Measurements from ENCODE around the gene PRKCD.

Gene PRKCD

DNA sequence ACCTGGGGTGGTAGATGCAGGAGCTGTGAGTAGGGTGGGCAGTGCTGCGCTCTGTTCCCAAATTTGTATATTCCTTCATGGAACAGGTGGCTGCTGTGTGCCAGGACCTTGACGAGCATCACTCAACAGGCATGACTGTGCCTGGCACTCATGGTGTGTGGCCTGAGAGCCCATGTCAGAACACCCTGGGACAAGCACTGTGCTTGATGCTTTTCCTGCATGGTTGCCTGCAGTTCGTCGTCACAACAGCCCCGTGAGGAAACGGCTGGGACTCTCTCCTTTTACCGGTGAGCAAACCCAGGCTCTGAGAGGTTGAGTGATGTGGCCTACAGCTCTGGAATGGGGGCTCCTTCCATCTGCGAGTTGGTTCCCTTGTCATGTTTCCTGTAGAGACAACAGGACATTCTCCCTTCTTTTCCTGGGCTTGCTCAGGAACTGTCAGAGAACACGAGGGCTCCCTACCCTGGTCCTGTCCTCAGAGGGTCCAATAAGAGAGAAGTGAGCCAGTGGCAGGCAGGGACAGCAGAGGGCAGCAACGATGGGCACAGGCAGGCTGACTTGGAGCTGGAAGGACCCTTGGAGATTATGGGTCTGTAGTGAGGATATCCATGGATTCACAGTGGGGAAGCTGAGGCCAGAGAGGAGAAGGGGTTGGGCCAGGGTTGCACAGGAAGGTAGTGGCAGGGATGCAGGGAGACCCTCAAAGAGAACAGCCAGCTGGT, 37.4 kb downstream of the PRKCD start:
- H3K4me3 ChIP-seq (ENCODE audit: low read length), result no peak overlapping the region
- DNase-seq (ENCODE audit: low read depth), result no peak
- TF ChIP-seq, protein P1, sequence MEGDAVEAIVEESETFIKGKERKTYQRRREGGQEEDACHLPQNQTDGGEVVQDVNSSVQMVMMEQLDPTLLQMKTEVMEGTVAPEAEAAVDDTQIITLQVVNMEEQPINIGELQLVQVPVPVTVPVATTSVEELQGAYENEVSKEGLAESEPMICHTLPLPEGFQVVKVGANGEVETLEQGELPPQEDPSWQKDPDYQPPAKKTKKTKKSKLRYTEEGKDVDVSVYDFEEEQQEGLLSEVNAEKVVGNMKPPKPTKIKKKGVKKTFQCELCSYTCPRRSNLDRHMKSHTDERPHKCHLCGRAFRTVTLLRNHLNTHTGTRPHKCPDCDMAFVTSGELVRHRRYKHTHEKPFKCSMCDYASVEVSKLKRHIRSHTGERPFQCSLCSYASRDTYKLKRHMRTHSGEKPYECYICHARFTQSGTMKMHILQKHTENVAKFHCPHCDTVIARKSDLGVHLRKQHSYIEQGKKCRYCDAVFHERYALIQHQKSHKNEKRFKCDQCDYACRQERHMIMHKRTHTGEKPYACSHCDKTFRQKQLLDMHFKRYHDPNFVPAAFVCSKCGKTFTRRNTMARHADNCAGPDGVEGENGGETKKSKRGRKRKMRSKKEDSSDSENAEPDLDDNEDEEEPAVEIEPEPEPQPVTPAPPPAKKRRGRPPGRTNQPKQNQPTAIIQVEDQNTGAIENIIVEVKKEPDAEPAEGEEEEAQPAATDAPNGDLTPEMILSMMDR (conservative IDR thresholded peaks at IDR 0.05; ENCODE audit: low read length), result no peak

DNA sequence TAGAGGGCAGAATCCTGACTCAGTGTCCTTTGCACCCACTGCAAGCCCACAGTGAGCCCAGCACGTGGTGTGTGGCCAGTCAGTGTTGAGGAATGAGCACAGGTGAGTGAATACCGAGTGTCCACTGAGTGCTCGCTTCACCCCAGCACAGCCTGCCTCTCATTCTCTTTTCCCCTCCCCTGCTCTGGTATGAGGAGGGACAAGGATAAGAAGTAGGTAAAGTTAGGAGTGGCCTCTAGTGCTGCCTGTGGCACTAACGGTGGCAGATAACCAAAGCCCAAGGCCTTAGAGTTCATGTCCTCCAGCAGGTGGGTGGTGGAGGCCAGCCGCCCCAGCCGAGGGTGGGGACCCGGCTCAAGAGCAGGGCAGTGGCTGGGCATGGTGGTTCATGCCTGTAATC, 38.0 kb downstream of the PRKCD start:
- H3K4me3 ChIP-seq (ENCODE audit: low read length), result no peak overlapping the region
- no peak for DNase-seq (ENCODE audit: low read depth)
- TF ChIP-seq, protein P1 (conservative IDR thresholded peaks at IDR 0.05; ENCODE audit: low read length), result no peak

DNA sequence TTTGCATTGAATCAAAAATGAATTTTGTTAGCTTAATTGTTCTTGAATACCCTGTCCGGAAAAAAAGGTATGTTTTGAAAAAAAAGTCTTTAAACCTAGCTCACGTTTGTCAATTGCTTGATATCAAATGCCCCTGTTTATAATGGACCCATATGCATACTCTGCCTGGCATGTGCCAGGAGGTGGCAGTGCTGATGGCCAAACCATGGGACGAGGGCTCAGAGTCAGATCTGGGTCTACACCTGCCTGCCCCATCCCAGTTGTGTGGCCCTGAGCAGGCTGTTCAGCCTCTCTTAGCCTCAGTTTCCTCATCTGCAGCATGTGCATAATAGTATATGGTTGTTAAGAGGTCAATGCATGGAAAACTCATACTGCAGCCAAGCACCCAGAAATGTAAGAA, 38.8 kb downstream of the PRKCD start:
- no peak for DNase-seq (ENCODE audit: low read depth)
- no peak overlapping the region for H3K4me3 ChIP-seq (ENCODE audit: low read length)
- TF ChIP-seq, protein P1 (conservative IDR thresholded peaks at IDR 0.05; ENCODE audit: low read length), result 0 out of 2 replicates have a peak, but pooled peaks have one; percentile 8

DNA sequence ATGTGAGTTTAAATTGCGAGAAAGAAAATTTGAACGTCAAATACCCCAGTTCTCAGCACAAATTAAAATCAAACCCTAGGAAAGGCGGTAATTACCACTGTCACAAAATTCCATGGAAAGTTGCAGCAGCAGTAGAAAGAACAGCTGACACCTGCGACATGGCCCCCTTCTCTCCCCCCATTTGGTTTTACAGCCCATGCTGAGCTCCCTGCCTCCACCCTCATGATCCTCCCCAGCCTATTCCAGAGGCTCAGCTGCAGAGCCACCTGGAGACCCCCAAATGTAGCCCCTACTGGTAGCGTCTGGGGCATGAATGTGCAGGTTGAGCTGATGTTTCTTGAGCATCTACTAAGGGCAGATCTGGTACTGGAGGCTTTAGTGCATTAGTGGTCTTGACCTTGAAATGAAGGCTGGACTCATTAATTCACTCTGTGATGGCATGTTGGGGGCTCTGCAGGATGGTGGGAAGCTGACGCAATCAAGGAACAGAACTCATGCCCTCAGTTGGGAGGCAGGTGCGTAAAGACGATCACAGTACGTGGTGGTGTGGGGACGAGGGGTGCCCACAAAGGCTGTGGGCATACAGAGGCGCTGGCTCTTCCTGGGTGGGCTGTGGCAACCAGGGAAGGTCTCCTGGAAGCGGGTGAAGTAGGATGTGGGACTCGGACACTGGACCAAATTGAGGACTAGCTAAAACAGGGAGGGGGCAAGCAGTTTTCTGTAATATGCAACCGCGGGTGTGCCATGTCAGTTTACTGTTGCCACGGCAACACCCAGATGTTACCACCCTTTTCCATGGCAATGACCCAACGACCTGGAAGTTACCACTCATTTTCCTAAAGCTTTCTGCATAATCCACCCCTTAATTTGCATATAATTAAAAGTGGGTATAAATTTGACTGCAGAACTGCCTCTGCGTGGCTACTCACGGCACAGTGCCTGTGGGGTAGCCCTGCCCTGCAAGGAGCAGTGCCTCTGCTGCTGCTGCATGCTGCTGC, 39.8 kb downstream of the PRKCD start:
- TF ChIP-seq, protein P1 (conservative IDR thresholded peaks at IDR 0.05; ENCODE audit: low read length), result no peak
- H3K4me3 ChIP-seq (ENCODE audit: low read length), result no peak overlapping the region
- DNase-seq (ENCODE audit: low read depth), result no peak

DNA sequence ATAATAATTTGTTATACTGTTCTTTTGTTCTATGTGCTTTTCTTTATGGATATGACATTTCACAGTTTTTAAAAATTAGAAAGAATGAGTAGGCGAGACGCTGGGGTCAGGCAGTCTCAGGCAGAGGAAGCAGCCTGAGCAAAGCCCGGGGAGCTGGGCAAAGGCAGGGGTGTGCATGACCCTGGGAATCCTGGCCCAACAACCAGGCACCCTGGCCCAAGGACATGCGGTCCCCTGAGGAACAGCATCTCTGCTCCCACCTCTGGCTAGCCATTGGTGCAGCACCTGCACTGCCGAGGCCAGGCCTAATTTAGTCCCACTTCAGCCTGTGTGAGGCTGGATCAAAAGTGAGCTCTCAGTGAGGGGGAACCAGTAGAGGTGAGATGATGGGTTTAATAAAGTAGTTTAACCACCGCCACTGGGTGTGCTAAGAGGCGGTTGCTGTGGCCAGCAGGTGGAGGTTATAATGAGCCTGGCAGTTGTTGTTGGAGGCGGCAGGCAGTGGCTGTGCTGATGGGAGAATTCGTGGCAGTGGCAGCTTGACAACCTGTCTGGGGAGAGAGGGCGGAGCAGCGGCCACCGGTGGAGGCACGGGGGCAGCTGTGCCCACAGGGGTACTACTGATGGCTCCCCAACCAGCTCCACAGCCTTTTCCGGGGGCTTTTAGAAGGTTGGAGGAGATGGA, 41.5 kb downstream of the PRKCD start:
- no peak for DNase-seq (ENCODE audit: low read depth)
- TF ChIP-seq, protein P1 (conservative IDR thresholded peaks at IDR 0.05; ENCODE audit: low read length), result no peak
- H3K4me3 ChIP-seq (ENCODE audit: low read length), result no peak overlapping the region

DNA sequence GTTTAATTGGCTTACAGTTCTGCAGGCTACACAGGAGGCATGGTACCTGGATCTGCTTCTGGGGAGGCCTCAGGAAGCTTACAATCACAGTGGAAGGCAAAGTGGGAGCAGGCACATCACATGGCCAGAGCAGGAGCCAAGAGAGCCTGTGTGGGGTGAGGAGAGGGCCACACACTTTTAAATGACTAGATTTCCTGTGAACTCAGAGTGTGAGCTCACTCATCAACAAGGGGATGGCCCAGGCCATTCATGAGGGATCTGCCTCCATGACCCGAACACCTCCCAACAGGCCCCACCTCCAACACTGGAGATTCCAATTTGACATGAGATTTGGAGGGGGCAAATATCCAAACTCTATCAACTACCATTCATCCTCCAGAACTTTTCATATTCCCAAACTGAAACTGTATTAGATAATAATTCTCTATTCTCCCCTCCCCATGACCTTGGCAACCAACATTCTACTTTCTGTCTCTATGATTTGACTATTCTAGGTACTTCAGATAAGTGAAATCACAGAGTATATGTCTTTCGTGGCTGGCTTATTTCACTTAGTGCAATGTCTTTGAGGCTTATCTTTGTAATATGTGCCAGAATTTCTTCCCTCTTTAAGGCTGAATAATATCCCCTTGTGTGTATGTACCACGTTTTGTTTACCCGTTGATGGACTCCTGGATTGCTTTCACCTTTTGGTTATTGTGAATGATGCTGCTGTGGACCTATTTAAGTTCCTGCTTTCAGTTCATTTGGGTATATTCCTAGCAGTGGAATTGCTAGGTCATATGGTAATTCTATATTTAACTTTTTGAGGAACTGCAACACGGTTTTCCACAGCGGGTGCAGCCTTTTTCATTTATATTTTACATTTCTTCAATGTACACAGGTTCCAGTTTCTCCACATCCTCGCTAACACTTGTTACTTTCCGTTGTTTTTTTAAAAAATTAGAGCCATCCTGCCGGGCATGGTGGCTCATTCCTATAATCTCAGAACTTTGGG, 51.0 kb downstream of the PRKCD start:
- H3K4me3 ChIP-seq (ENCODE audit: low read length), result no peak overlapping the region
- no peak for DNase-seq (ENCODE audit: low read depth)
- TF ChIP-seq, protein P1 (conservative IDR thresholded peaks at IDR 0.05; ENCODE audit: low read length), result no peak
